Transverse colon (tissue), 3 donors: Measurements from ENCODE around the gene KCNK18.
A peak's percentile ranks its signal among the peaks of the same experiment; 100 is the strongest.

Experiments
- EP300 ChIP-seq: sonication (generic); formaldehyde crosslinking; IDR thresholded peaks from one replicate; pipeline ENCODE4 v1.6.1; 2017; ENCODE audit warnings: antibody characterized with exemption, low read depth
- TF ChIP-seq, protein P1 (sequence below), 5 experiments: fragments of 200-600 bp in 3 of 5; fragments of 450-650 bp in 2 of 5; sonication (generic) in 3 of 5; IDR thresholded peaks; 1 replicate in 2 of 5; 2 replicates in 3 of 5; pipeline ENCODE4 v1.5.1; 2016 to 2017; ENCODE audit warnings: antibody characterized with exemption in 5 of 5, inconsistent platforms in 3 of 5, mild to moderate bottlenecking in 2 of 5, moderate library complexity in 1 of 5

DNA sequence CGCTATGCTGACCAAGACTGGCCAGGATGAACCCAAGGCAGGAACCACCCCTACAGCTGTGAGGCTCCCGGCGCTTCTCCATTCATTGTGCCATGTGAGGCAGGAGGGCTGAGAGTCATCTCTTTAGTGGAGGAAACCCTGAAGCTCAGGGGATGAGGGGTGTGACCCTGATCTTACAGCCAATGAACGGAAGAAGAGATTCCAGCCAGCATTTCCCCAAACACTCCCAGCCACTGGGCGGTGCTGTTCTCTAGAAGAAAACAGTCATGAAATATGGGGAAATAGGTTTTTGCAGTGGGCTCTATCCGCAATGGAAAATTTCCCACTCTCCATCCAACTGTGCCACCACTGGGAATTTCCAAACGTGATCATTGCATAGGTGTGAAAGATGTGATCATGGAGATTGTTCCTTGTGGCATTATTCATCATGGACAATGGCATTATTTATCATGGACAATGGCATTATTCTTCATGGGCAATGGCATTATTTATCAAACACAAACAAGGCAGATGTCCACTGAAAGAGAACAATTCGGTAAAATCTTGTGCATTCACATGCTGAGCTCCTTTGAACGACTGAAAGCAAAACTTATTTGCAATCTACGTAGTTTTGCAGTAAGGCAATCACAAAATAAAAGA is 29.6 kb downstream of the KCNK18 start:
- TF ChIP-seq, protein P1, sequence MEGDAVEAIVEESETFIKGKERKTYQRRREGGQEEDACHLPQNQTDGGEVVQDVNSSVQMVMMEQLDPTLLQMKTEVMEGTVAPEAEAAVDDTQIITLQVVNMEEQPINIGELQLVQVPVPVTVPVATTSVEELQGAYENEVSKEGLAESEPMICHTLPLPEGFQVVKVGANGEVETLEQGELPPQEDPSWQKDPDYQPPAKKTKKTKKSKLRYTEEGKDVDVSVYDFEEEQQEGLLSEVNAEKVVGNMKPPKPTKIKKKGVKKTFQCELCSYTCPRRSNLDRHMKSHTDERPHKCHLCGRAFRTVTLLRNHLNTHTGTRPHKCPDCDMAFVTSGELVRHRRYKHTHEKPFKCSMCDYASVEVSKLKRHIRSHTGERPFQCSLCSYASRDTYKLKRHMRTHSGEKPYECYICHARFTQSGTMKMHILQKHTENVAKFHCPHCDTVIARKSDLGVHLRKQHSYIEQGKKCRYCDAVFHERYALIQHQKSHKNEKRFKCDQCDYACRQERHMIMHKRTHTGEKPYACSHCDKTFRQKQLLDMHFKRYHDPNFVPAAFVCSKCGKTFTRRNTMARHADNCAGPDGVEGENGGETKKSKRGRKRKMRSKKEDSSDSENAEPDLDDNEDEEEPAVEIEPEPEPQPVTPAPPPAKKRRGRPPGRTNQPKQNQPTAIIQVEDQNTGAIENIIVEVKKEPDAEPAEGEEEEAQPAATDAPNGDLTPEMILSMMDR (IDR thresholded peaks at IDR 0.05): peak in 4 of 5 experiments; percentile 36 to 46 (median 44)
- TF ChIP-seq EP300: no peak
